ENCODE results near the gene HOXA11. TPM values are rescaled to one million over a fixed set of nuclear protein-coding genes. Genes with fewer than 3 reads are reported as not detected.
A peak's percentile ranks its signal among the peaks of the same experiment; 100 is the strongest.

Gene HOXA11
- total RNA-seq, 1 experiment from 2014 or later, result 26.6 TPM

- no peaks in the 10 kb centered on the region for H3F3A ChIP-seq (ENCODE audit: low read length, unreplicated experiment)
- intact Hi-C loops (cut with micrococcal nuclease), result no loop called here
- H3K9me2 ChIP-seq (replicated peaks; ENCODE audit: low read length), result no peaks in the 10 kb centered on the region
- no peak for ATAC-seq
- no peaks in the 10 kb centered on the region for H3K36me3 ChIP-seq (ENCODE audit: low read depth, low read length)
- H3K79me2 ChIP-seq (ENCODE audit: low read length), result peaks cover 16% of the 10 kb centered on the region
- TF ChIP-seq CTCF (conservative IDR thresholded peaks at IDR 0.05; ENCODE audit: low read depth, low read length) (no peak), EZH2 (IDR thresholded peaks at IDR 0.05; ENCODE audit: low read length, unreplicated experiment) (no peak), EZH2phosphoT487 (IDR thresholded peaks at IDR 0.05; ENCODE audit: borderline replicate concordance, low read length) (no peak)
- H3K4me1 ChIP-seq (ENCODE audit: insufficient read depth, low read length), result peaks cover 31% of the 10 kb centered on the region
- ChIA-PET CTCF (interaction anchor here (1.0 kb wide), 1 partner anchor 394 kb away, joined by 7 read pairs; no protein-coding TSS in a partner anchor), POLR2A (ENCODE audit: unreplicated experiment) (no interaction called here)
- no TSS peak for BruUV-seq (replicated peaks)
- no peak overlapping the region for H2AFZ ChIP-seq (ENCODE audit: low read length)
- no peaks in the 10 kb centered on the region for H4K20me1 ChIP-seq (ENCODE audit: low read length)
- H3K27ac ChIP-seq (ENCODE audit: low read length), result no peak overlapping the region
- no peak overlapping the region for H3K4me2 ChIP-seq (ENCODE audit: low read length)
- H3K9me3 ChIP-seq (ENCODE audit: low read length), result no peaks in the 10 kb centered on the region
- no peak overlapping the region for H3K9ac ChIP-seq (ENCODE audit: low read length)
- DNase-seq, result no peak
- no peak overlapping the region for H3K4me3 ChIP-seq (ENCODE audit: low read length)
- no peaks in the 10 kb centered on the region for H3K27me3 ChIP-seq (ENCODE audit: low read length)
These were observed 26.8 kb upstream of the HOXA11 start for GRCh38 chr7:27211764-27212204.

- TF ChIP-seq EZH2 (IDR thresholded peaks at IDR 0.05; ENCODE audit: low read length, unreplicated experiment) (no peak), EZH2phosphoT487 (IDR thresholded peaks at IDR 0.05; ENCODE audit: borderline replicate concordance, low read length) (no peak), CTCF (conservative IDR thresholded peaks at IDR 0.05; ENCODE audit: low read depth, low read length) (no peak)
- Histone ChIP-seq H3F3A (ENCODE audit: low read length, unreplicated experiment) (no peaks in the 10 kb centered on the region), H3K36me3 (ENCODE audit: low read depth, low read length) (no peaks in the 10 kb centered on the region), H3K27ac (ENCODE audit: low read length) (no peak overlapping the region), H3K4me2 (ENCODE audit: low read length) (peak overlapping the region; percentile 93), H3K27me3 (ENCODE audit: low read length) (no peaks in the 10 kb centered on the region), H3K4me3 (ENCODE audit: low read length) (peak overlapping the region; percentile 65; the same call in 1 of the 2 replicates), H3K9me3 (ENCODE audit: low read length) (no peaks in the 10 kb centered on the region), H3K9me2 (replicated peaks; ENCODE audit: low read length) (no peaks in the 10 kb centered on the region), H3K79me2 (ENCODE audit: low read length) (peaks cover 23% of the 10 kb centered on the region), H2AFZ (ENCODE audit: low read length) (peak overlapping the region; percentile 89), H4K20me1 (ENCODE audit: low read length) (no peaks in the 10 kb centered on the region), H3K4me1 (ENCODE audit: insufficient read depth, low read length) (peaks cover 36% of the 10 kb centered on the region), H3K9ac (ENCODE audit: low read length) (no peak overlapping the region)
- CTCF ChIA-PET, result interaction anchor here (1.0 kb wide), 1 partner anchor 395 kb away, joined by 7 read pairs; no protein-coding TSS in a partner anchor
- DNase-seq (no peak), ATAC-seq (no peak)
- no TSS peak for BruUV-seq (replicated peaks)
- intact Hi-C loops (cut with micrococcal nuclease), result no loop called here
- POLR2A ChIA-PET (ENCODE audit: unreplicated experiment), result no interaction called here
These were observed 26.0 kb upstream of the HOXA11 start for GRCh38 chr7:27211084-27211446.

GRCh38 chr7:27210441-27211083, 25.5 kb upstream of the HOXA11 start:
- intact Hi-C loops (cut with micrococcal nuclease), result loop anchor here (1.0 kb wide), 1 partner anchor 366 kb away; no protein-coding TSS in a partner anchor
- Histone ChIP-seq H3K4me2 (ENCODE audit: low read length) (peak overlapping the region; percentile 93), H3K4me3 (ENCODE audit: low read length) (peak overlapping the region; percentile 65), H4K20me1 (ENCODE audit: low read length) (no peaks in the 10 kb centered on the region), H2AFZ (ENCODE audit: low read length) (peak overlapping the region; percentile 89), H3K9ac (ENCODE audit: low read length) (peak overlapping the region; percentile 29), H3K27ac (ENCODE audit: low read length) (no peak overlapping the region), H3K36me3 (ENCODE audit: low read depth, low read length) (no peaks in the 10 kb centered on the region), H3K79me2 (ENCODE audit: low read length) (peaks cover 28% of the 10 kb centered on the region), H3K9me3 (ENCODE audit: low read length) (no peaks in the 10 kb centered on the region), H3K4me1 (ENCODE audit: insufficient read depth, low read length) (peaks cover 36% of the 10 kb centered on the region), H3F3A (ENCODE audit: low read length, unreplicated experiment) (no peaks in the 10 kb centered on the region), H3K9me2 (replicated peaks; ENCODE audit: low read length) (no peaks in the 10 kb centered on the region), H3K27me3 (ENCODE audit: low read length) (no peaks in the 10 kb centered on the region)
- DNase-seq (peak; percentile 65), ATAC-seq (peak; percentile 46)
- ChIA-PET POLR2A (ENCODE audit: unreplicated experiment) (no interaction called here), CTCF (interaction anchor here (0.9 to 1.0 kb wide), 2 partner anchors 395 kb away, joined by 6 to 7 read pairs; no protein-coding TSS in a partner anchor)
- BruUV-seq (replicated peaks), result no TSS peak
- TF ChIP-seq CTCF (conservative IDR thresholded peaks at IDR 0.05; ENCODE audit: low read depth, low read length) (peak; percentile 83), EZH2 (IDR thresholded peaks at IDR 0.05; ENCODE audit: low read length, unreplicated experiment) (no peak), EZH2phosphoT487 (IDR thresholded peaks at IDR 0.05; ENCODE audit: borderline replicate concordance, low read length) (no peak)

All from PC-3 (cell line).